ENCODE data around the gene TMEM123. TPM values are rescaled to one million over a fixed set of nuclear protein-coding genes. Genes with fewer than 3 reads are reported as not detected.
A peak's percentile ranks its signal among the peaks of the same experiment; 100 is the strongest.

Gene TMEM123
- total RNA-seq, 1 donor from 2014 or later: 204 TPM

- peaks cover 35% of the 10 kb centered on the region for H3K36me3 Mint-ChIP-seq (ENCODE audit: low read depth)
- H3K9me3 Mint-ChIP-seq: no peaks in the 10 kb centered on the region
- peak overlapping the region; percentile 98 for H3K4me3 Mint-ChIP-seq (ENCODE audit: low read depth)
- no peak for DNase-seq (ENCODE audit: low spot score)
- peaks cover 30% of the 10 kb centered on the region for H3K4me1 Mint-ChIP-seq (ENCODE audit: low read depth)
- peak overlapping the region; percentile 98 for H3K27ac Mint-ChIP-seq
- intact Hi-C loops (cut with micrococcal nuclease): loop anchor here (5.0 kb wide), 1 partner anchor 216 kb away; no protein-coding TSS in a partner anchor
- no peaks in the 10 kb centered on the region for H3K27me3 Mint-ChIP-seq (ENCODE audit: low read depth)
Measured at GRCh38 chr11:102346456-102346747, 106.2 kb downstream of the TMEM123 start.

Other genes with a start within 250 kb of the TMEM123 start
- gene BIRC3, start 135.3 kb downstream of the TMEM123 start, total RNA-seq: 217 and 221 TPM in 2 replicates
- gene BIRC2, start 105.6 kb downstream of the TMEM123 start, total RNA-seq: 28.0 and 30.4 TPM in 2 replicates
- not detected in 2 replicates for gene MMP7, start 78.0 kb upstream of the TMEM123 start, total RNA-seq
- gene MMP20, start 172.6 kb upstream of the TMEM123 start, total RNA-seq: not detected in 2 replicates